HEK293 (cell line): ENCODE results near the gene DAZAP1.

Experiments
- CTCF ChIA-PET: fragments of 350-600 bp; formaldehyde crosslinking; extraction: SDS; loops from one replicate; lab custom pipeline; 2021; ENCODE audit warnings: antibody characterized with exemption; lab: Yijun Ruan, JAX
- POLR2A ChIA-PET: fragments of 300-600 bp; formaldehyde crosslinking; extraction: SDS; loops from one replicate; lab custom pipeline; 2020; ENCODE audit warnings: antibody characterized with exemption, inconsistent platforms; lab: Yijun Ruan, JAX
- H3K27ac ChIP-seq: fragments of 200-500 bp; sonication (Bioruptor generic); 2 replicates; pipeline ENCODE4 v1.5.1; 2014; ENCODE audit warnings: low read depth, low read length, control low read depth, inconsistent platforms; ENCODE audit errors: extremely low read depth
- H3K36me3 ChIP-seq, 2 experiments: fragments of 200-500 bp in 1 of 2; sonication (Bioruptor generic) in 1 of 2; 1 replicate in 1 of 2; 2 replicates in 1 of 2; pipeline ENCODE4 v1.5.1; 2014 to 2017; ENCODE audit warnings: inconsistent platforms in 2 of 2, low read length in 2 of 2; ENCODE audit not compliant: control insufficient read depth in 2 of 2, insufficient read depth in 1 of 2
- H3K4me1 ChIP-seq: fragments of 200-500 bp; sonication (Bioruptor generic); 2 replicates; pipeline ENCODE4 v1.5.1; 2014; ENCODE audit warnings: mild to moderate bottlenecking, low read length, inconsistent platforms; ENCODE audit not compliant: control insufficient read depth, insufficient read depth
- H3K4me3 ChIP-seq: 2 replicates; pipeline ENCODE4 v1.5.1; 2011; ENCODE audit warnings: low read depth, mild to moderate bottlenecking, control low read depth, low read length, moderate library complexity
- H3K9me3 ChIP-seq: fragments of 200-500 bp; sonication (Bioruptor generic); 2 replicates; pipeline ENCODE4 v1.5.1; 2014; ENCODE audit warnings: low read depth, low read length, inconsistent platforms; ENCODE audit not compliant: control insufficient read depth, insufficient read depth
- HOXA7 ChIP-seq: sonication (generic); formaldehyde crosslinking; IDR thresholded peaks from 2 replicates; pipeline ENCODE4 v1.8.1; 2022; ENCODE audit warnings: missing genetic modification reagents, borderline replicate concordance
- PRDM1 ChIP-seq: fragments of 450-650 bp; formaldehyde crosslinking; IDR thresholded peaks from 2 replicates; pipeline ENCODE4; 2016; ENCODE audit warnings: missing biosample characterization, missing genetic modification characterization
- RBAK ChIP-seq: fragments of 450-650 bp; formaldehyde crosslinking; IDR thresholded peaks from 2 replicates; pipeline ENCODE4 v1.5.1; 2016; ENCODE audit warnings: missing biosample characterization, missing genetic modification characterization
- WT1 ChIP-seq: fragments of 450-650 bp; formaldehyde crosslinking; IDR thresholded peaks from 2 replicates; pipeline ENCODE4 v1.5.1; 2016; ENCODE audit warnings: missing biosample characterization, missing genetic modification characterization
- ZBTB17 ChIP-seq: fragments of 450-650 bp; formaldehyde crosslinking; IDR thresholded peaks from 2 replicates; pipeline ENCODE4 v1.5.1; 2016; ENCODE audit warnings: missing biosample characterization, missing genetic modification characterization
- ZBTB20 ChIP-seq: fragments of 450-650 bp; formaldehyde crosslinking; IDR thresholded peaks from 2 replicates; pipeline ENCODE4 v1.5.1; 2016; ENCODE audit warnings: missing biosample characterization, missing genetic modification characterization
- ZFP41 ChIP-seq: fragments of 450-650 bp; formaldehyde crosslinking; IDR thresholded peaks from 2 replicates; pipeline ENCODE4 v1.5.1; 2016; ENCODE audit warnings: missing biosample characterization, missing genetic modification characterization, borderline replicate concordance
- ZNF146 ChIP-seq: fragments of 450-650 bp; formaldehyde crosslinking; IDR thresholded peaks from 2 replicates; pipeline ENCODE4 v1.5.1; 2016; ENCODE audit warnings: missing biosample characterization, missing genetic modification characterization
- ZNF211 ChIP-seq: fragments of 450-650 bp; formaldehyde crosslinking; IDR thresholded peaks from 2 replicates; pipeline ENCODE4 v1.5.1; 2016; ENCODE audit warnings: low read depth, missing biosample characterization, missing genetic modification characterization
- ZNF221 ChIP-seq: fragments of 450-650 bp; formaldehyde crosslinking; IDR thresholded peaks from 2 replicates; pipeline ENCODE4 v1.5.1; 2017; ENCODE audit warnings: missing biosample characterization, missing genetic modification characterization, borderline replicate concordance
- ZNF24 ChIP-seq: fragments of 450-650 bp; formaldehyde crosslinking; IDR thresholded peaks from 2 replicates; pipeline ENCODE4 v1.5.1; 2016; ENCODE audit warnings: missing biosample characterization, missing genetic modification characterization
- ZNF324 ChIP-seq: fragments of 450-650 bp; formaldehyde crosslinking; IDR thresholded peaks from 2 replicates; pipeline ENCODE4 v1.5.1; 2016; ENCODE audit warnings: missing biosample characterization, missing genetic modification characterization
- ZNF37A ChIP-seq: fragments of 450-650 bp; IDR thresholded peaks from 2 replicates; pipeline ENCODE4 v1.5.1; 2018; ENCODE audit warnings: missing biosample characterization, missing genetic modification characterization
- ZNF416 ChIP-seq: fragments of 450-650 bp; formaldehyde crosslinking; IDR thresholded peaks from 2 replicates; pipeline ENCODE4 v1.5.1; 2016; ENCODE audit warnings: missing biosample characterization, missing genetic modification characterization
- ZNF510 ChIP-seq: fragments of 450-650 bp; formaldehyde crosslinking; IDR thresholded peaks from 2 replicates; pipeline ENCODE4 v1.5.1; 2018; ENCODE audit warnings: mild to moderate bottlenecking, missing genetic modification characterization, missing biosample characterization; ENCODE audit not compliant: insufficient replicate concordance
- ZNF555 ChIP-seq: fragments of 450-650 bp; formaldehyde crosslinking; conservative IDR thresholded peaks from 2 replicates; pipeline ENCODE4 v1.5.1; 2017; ENCODE audit warnings: missing biosample characterization, mild to moderate bottlenecking, missing genetic modification characterization, inconsistent platforms
- ZNF558 ChIP-seq: fragments of 450-650 bp; formaldehyde crosslinking; IDR thresholded peaks from 2 replicates; pipeline ENCODE4 v1.5.1; 2016; ENCODE audit warnings: missing biosample characterization, missing genetic modification characterization
- ZNF600 ChIP-seq: fragments of 450-650 bp; formaldehyde crosslinking; IDR thresholded peaks from 2 replicates; pipeline ENCODE4 v1.5.1; 2016; ENCODE audit warnings: missing biosample characterization, missing genetic modification characterization
- ZNF677 ChIP-seq: fragments of 450-650 bp; IDR thresholded peaks from 2 replicates; pipeline ENCODE4 v1.5.0; 2018; ENCODE audit warnings: missing biosample characterization, mild to moderate bottlenecking, missing genetic modification characterization, moderate library complexity
- ZNF76 ChIP-seq: fragments of 450-650 bp; formaldehyde crosslinking; IDR thresholded peaks from 2 replicates; pipeline ENCODE4; 2016; ENCODE audit warnings: low read depth, missing biosample characterization, missing genetic modification characterization, borderline replicate concordance
- ZNF791 ChIP-seq: fragments of 450-650 bp; formaldehyde crosslinking; IDR thresholded peaks from 2 replicates; pipeline ENCODE4 v1.5.1; 2016; ENCODE audit warnings: missing biosample characterization, missing genetic modification characterization
- ZNF843 ChIP-seq: fragments of 450-650 bp; formaldehyde crosslinking; IDR thresholded peaks from 2 replicates; pipeline ENCODE4 v1.5.1; 2016; ENCODE audit warnings: missing biosample characterization, missing genetic modification characterization
- TF ChIP-seq, protein P1 (sequence below): fragments of 450-650 bp; formaldehyde crosslinking; IDR thresholded peaks from 2 replicates; pipeline ENCODE4 v1.5.0; 2017; ENCODE audit warnings: missing biosample characterization, missing genetic modification characterization, borderline replicate concordance
- TF ChIP-seq, protein P2 (sequence below): fragments of 450-650 bp; formaldehyde crosslinking; IDR thresholded peaks from 2 replicates; pipeline ENCODE4 v1.5.1; 2016; ENCODE audit warnings: missing biosample characterization, missing genetic modification characterization
- TF ChIP-seq, protein P3 (sequence below): fragments of 450-650 bp; formaldehyde crosslinking; IDR thresholded peaks from 2 replicates; pipeline ENCODE4 v1.5.1; 2016; ENCODE audit warnings: missing biosample characterization, missing genetic modification characterization
- TF ChIP-seq, protein P4 (sequence below): fragments of 450-650 bp; formaldehyde crosslinking; IDR thresholded peaks from 2 replicates; pipeline ENCODE4 v1.5.1; 2016; ENCODE audit warnings: missing biosample characterization, missing genetic modification characterization

The DAZAP1 gene

DNA sequence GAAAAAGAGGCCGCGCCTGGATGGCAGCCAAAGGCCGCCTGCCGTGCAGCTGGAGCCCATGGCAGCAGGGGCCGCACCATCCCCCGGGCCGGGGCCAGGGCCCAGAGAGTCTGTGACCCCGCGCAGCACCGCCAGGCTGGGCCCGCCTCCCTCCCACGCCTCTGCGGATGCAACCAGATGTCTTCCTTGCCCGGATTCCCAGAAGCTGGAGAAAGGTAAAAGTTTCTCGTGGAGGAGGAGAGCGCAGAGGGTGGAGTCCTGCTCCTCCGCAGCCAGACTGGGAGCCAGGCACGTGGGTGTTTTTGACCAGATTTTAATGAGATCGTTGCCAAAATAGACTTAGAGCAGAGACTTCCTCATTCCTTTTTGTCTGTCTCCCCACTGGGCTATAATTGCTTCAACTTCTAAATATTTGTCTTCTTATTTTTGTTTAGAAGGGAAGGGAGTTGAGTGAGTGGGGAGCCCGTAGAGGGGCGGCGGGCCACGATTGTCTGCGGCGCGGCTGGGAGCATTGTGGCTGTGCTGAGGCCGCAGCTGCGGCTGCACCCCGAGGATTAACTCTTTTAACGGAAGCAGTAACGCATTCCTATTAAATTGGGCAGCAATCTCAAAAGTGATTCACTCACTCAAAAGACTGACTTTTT is 46.4 kb upstream of the DAZAP1 start (continued):
- TF ChIP-seq HOXA7 (CRISPR knock-in tag) (no peak), RBAK (tag by site-specific recombination) (no peak), ZNF843 (tag by site-specific recombination) (peak; percentile 42; the same call in 1 of the 2 replicates), ZFP41 (no peak), ZNF555 (no peak), ZNF146 (tag by site-specific recombination) (no peak)

DNA sequence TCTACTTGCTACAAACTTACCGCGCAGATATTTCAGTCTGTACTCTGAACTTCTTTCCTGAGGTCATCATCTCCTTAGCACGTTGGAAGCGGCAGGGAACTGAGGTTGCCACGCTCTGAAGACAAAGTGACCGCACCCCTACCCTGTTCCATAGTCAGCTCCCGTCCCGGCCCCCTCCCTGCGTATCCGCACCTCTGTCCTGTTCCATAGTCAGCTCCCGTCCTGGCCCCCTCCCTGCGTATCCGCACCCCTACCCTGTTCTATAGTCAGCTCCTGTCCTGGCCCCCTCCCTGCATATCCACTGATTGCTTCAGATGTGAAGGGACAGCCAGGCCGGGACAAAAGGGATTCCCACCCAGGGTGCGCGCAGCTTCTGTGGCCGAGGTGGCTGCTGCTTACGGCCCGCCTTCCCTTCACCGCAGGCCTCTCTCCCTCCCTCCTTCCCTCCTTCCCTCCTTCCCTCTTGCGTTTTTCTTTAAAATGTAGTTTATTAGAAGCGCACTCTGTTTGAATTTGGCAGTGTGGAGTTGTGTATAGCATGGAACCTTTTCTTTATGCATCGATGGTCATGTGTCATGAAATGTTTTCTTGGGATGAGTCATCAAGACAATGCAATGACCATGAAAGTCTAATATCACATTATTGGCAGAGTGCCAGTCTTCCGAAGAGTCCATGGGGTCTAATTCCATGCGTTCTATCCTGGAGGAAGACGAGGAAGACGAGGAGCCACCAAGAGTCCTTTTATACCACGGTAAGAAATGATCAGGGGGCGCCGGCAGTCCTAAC is 45.6 kb upstream of the DAZAP1 start:
- CTCF ChIA-PET = interaction anchor here (1.1 kb wide), 1 partner anchor 82 kb away, joined by 4 read pairs; no protein-coding TSS in a partner anchor
- Histone ChIP-seq H3K36me3 (peaks cover 3 to 91% of the 10 kb centered on the region in 2 experiments), H3K27ac (peak overlapping the region; percentile 59), H3K4me3 (peak overlapping the region; percentile 2; the same call in 1 of the 2 replicates), H3K9me3 (no peaks in the 10 kb centered on the region), H3K4me1 (peaks cover 14% of the 10 kb centered on the region)
- POLR2A ChIA-PET = interaction anchor here (1.2 kb wide), 1 partner anchor 93 kb away, joined by 3 read pairs; the partner anchor contains the start of gene CIRBP
- peak; percentile 55; the same call in 1 of the 2 replicates for TF ChIP-seq ZNF324 (tag by site-specific recombination)
- TF ChIP-seq ZBTB17 = no peak
- TF ChIP-seq, protein P1, sequence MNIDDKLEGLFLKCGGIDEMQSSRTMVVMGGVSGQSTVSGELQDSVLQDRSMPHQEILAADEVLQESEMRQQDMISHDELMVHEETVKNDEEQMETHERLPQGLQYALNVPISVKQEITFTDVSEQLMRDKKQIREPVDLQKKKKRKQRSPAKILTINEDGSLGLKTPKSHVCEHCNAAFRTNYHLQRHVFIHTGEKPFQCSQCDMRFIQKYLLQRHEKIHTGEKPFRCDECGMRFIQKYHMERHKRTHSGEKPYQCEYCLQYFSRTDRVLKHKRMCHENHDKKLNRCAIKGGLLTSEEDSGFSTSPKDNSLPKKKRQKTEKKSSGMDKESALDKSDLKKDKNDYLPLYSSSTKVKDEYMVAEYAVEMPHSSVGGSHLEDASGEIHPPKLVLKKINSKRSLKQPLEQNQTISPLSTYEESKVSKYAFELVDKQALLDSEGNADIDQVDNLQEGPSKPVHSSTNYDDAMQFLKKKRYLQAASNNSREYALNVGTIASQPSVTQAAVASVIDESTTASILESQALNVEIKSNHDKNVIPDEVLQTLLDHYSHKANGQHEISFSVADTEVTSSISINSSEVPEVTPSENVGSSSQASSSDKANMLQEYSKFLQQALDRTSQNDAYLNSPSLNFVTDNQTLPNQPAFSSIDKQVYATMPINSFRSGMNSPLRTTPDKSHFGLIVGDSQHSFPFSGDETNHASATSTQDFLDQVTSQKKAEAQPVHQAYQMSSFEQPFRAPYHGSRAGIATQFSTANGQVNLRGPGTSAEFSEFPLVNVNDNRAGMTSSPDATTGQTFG = peak; percentile 84; the same call in 1 of the 2 replicates
- peak; percentile 28; the same call in 1 of the 2 replicates for TF ChIP-seq ZNF221 (tag by site-specific recombination)
- TF ChIP-seq, protein P2, sequence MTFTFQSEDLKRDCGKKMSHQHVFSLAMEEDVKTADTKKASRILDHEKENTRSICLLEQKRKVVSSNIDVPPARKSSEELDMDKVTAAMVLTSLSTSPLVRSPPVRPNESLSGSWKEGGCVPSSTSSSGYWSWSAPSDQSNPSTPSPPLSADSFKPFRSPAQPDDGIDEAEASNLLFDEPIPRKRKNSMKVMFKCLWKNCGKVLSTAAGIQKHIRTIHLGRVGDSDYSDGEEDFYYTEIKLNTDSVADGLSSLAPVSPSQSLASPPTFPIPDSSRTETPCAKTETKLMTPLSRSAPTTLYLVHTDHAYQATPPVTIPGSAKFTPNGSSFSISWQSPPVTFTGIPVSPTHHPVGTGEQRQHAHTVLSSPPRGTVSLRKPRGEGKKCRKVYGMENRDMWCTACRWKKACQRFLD (tag by site-specific recombination) = no peak
- no peak for TF ChIP-seq ZNF211
- no peak for TF ChIP-seq ZNF510 (tag by site-specific recombination)
- TF ChIP-seq ZNF76 (tag by site-specific recombination) = peak; percentile 32; the same call in 1 of the 2 replicates
- TF ChIP-seq PRDM1 (tag by site-specific recombination) = peak; percentile 28; the same call in 1 of the 2 replicates
- TF ChIP-seq ZNF37A = peak; percentile 65; the same call in 1 of the 2 replicates
- TF ChIP-seq, protein P3, sequence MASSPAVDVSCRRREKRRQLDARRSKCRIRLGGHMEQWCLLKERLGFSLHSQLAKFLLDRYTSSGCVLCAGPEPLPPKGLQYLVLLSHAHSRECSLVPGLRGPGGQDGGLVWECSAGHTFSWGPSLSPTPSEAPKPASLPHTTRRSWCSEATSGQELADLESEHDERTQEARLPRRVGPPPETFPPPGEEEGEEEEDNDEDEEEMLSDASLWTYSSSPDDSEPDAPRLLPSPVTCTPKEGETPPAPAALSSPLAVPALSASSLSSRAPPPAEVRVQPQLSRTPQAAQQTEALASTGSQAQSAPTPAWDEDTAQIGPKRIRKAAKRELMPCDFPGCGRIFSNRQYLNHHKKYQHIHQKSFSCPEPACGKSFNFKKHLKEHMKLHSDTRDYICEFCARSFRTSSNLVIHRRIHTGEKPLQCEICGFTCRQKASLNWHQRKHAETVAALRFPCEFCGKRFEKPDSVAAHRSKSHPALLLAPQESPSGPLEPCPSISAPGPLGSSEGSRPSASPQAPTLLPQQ (tag by site-specific recombination) = peak; percentile 44; the same call in 1 of the 2 replicates
- TF ChIP-seq ZNF558 (tag by site-specific recombination) = no peak
- TF ChIP-seq, protein P4, sequence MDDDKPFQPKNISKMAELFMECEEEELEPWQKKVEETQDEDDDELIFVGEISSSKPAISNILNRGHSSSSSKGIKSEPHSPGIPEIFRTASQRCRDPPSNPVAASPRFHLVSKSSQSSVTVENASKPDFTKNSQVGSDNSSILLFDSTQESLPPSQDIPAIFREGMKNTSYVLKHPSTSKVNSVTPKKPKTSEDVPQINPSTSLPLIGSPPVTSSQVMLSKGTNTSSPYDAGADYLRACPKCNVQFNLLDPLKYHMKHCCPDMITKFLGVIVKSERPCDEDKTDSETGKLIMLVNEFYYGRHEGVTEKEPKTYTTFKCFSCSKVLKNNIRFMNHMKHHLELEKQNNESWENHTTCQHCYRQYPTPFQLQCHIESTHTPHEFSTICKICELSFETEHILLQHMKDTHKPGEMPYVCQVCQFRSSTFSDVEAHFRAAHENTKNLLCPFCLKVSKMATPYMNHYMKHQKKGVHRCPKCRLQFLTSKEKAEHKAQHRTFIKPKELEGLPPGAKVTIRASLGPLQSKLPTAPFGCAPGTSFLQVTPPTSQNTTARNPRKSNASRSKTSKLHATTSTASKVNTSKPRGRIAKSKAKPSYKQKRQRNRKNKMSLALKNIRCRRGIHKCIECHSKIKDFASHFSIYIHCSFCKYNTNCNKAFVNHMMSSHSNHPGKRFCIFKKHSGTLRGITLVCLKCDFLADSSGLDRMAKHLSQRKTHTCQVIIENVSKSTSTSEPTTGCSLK (tag by site-specific recombination) = no peak
- TF ChIP-seq ZBTB20 (tag by site-specific recombination) = no peak
- TF ChIP-seq ZNF416 = no peak
- peak; percentile 24; the same call in 1 of the 2 replicates for TF ChIP-seq WT1 (tag by site-specific recombination)
- TF ChIP-seq ZNF677 (tag by site-specific recombination) = peak; percentile 50; the same call in 1 of the 2 replicates
- TF ChIP-seq ZNF791 = no peak
- TF ChIP-seq ZNF600 (tag by site-specific recombination) = peak; percentile 90
- no peak for TF ChIP-seq ZNF24 (tag by site-specific recombination)
